GM19035 (cell line): ENCODE data around the gene ARL15.
"Not testable (repeated sequence)": the region's sequence is repeated elsewhere in the genome, so short reads cannot be mapped to it uniquely, and the experiment has no call there.

ENCODE experiments used
- ATAC-seq: cut with Tn5 transposase; IDR thresholded peaks from one replicate; pipeline ENCODE4 v1.9.1; 2021; ENCODE audit not compliant: unreplicated experiment

The ARL15 gene

GRCh38 chr5:54103871-54104270 lies 206.5 kb downstream of the ARL15 start:
- ATAC-seq: no peak

GRCh38 chr5:54098267-54098666 lies 212.1 kb downstream of the ARL15 start:
- no peak for ATAC-seq

GRCh38 chr5:54095969-54096368 lies 214.4 kb downstream of the ARL15 start:
- no peak for ATAC-seq

- ATAC-seq: no peak
These were observed 215.7 kb downstream of the ARL15 start for GRCh38 chr5:54094706-54095105.

- ATAC-seq: no peak
These were observed 216.5 kb downstream of the ARL15 start for GRCh38 chr5:54093861-54094260.

- no peak for ATAC-seq
These were observed 217.3 kb downstream of the ARL15 start for GRCh38 chr5:54093081-54093492.

GRCh38 chr5:54091307-54092130 lies 218.9 kb downstream of the ARL15 start:
- ATAC-seq: no peak

- no peak for ATAC-seq
These were observed 219.8 kb downstream of the ARL15 start for GRCh38 chr5:54090495-54091120.

GRCh38 chr5:54088081-54088480 lies 222.3 kb downstream of the ARL15 start:
- no peak for ATAC-seq

- ATAC-seq: no peak
These were observed 222.9 kb downstream of the ARL15 start for GRCh38 chr5:54087436-54087835.

- no peak for ATAC-seq
These were observed 224.2 kb downstream of the ARL15 start for GRCh38 chr5:54086191-54086590.

GRCh38 chr5:54084696-54085095 lies 225.7 kb downstream of the ARL15 start:
- ATAC-seq: no peak

- no peak for ATAC-seq
These were observed 226.5 kb downstream of the ARL15 start for GRCh38 chr5:54083851-54084250.

- ATAC-seq: no peak
These were observed 227.1 kb downstream of the ARL15 start for GRCh38 chr5:54083245-54083644.

- ATAC-seq: no peak
These were observed 229.0 kb downstream of the ARL15 start for GRCh38 chr5:54081415-54081814.

GRCh38 chr5:54080831-54081230 lies 229.5 kb downstream of the ARL15 start:
- ATAC-seq: no peak

GRCh38 chr5:54073735-54074134 lies 236.6 kb downstream of the ARL15 start:
- ATAC-seq: no peak

- ATAC-seq: no peak
These were observed 237.2 kb downstream of the ARL15 start for GRCh38 chr5:54073131-54073530.

- ATAC-seq: no peak
These were observed 243.9 kb downstream of the ARL15 start for GRCh38 chr5:54066433-54066832.

- no peak for ATAC-seq
These were observed 246.6 kb downstream of the ARL15 start for GRCh38 chr5:54063817-54064216.

- ATAC-seq: no peak
These were observed 247.4 kb downstream of the ARL15 start for GRCh38 chr5:54062958-54063357.

GRCh38 chr5:54060919-54061318 lies 249.5 kb downstream of the ARL15 start:
- ATAC-seq: not testable (repeated sequence)

- no peak for ATAC-seq
These were observed 260.4 kb downstream of the ARL15 start for GRCh38 chr5:54049963-54050362.
